RWPE2 (cell line): ENCODE results near the gene VWF.

ENCODE experiments used
- ATAC-seq: fragments of 200-7000 bp; cut with Tn5 transposase; 3 replicates; pipeline ENCODE4 v1.9.1; 2021; ENCODE audit warnings: low read depth
- DNase-seq: peaks from one replicate; pipeline ENCODE4 v3.0.0-alpha.2; 2020; ENCODE audit warnings: low spot score
- H3K27ac ChIP-seq: fragments of 450-650 bp; 2 replicates; pipeline ENCODE4 v1.5.1; 2017; ENCODE audit warnings: mild to moderate bottlenecking; ENCODE audit not compliant: poor library complexity, severe bottlenecking
- H3K27me3 ChIP-seq: fragments of 250-450 bp; sonication (Bioruptor Pico); 2 replicates; pipeline ENCODE4 v1.5.1; 2021; ENCODE audit warnings: mild to moderate bottlenecking, moderate library complexity; ENCODE audit not compliant: insufficient read depth, poor library complexity, severe bottlenecking
- H3K36me3 ChIP-seq: fragments of 250-450 bp; sonication (Bioruptor Pico); 2 replicates; pipeline ENCODE4 v1.5.1; 2020; ENCODE audit warnings: low read depth, mild to moderate bottlenecking, moderate library complexity
- H3K4me1 ChIP-seq: fragments of 250-450 bp; sonication (Bioruptor Pico); 2 replicates; pipeline ENCODE4 v1.5.1; 2021; ENCODE audit warnings: mild to moderate bottlenecking, moderate library complexity; ENCODE audit not compliant: insufficient read depth, poor library complexity, severe bottlenecking
- H3K4me3 ChIP-seq: fragments of 250-450 bp; sonication (Bioruptor Pico); 2 replicates; pipeline ENCODE4 v1.5.1; 2021; ENCODE audit warnings: mild to moderate bottlenecking, moderate library complexity; ENCODE audit not compliant: severe bottlenecking
- H3K9me3 ChIP-seq: fragments of 250-450 bp; sonication (Bioruptor Pico); 2 replicates; pipeline ENCODE4 v1.5.1; 2021; ENCODE audit warnings: mild to moderate bottlenecking, moderate library complexity; ENCODE audit not compliant: severe bottlenecking
- CTCF ChIP-seq: fragments of 450-650 bp; IDR thresholded peaks from one replicate; pipeline ENCODE4 v1.5.1; 2017; ENCODE audit warnings: mild to moderate bottlenecking, moderate library complexity; ENCODE audit not compliant: poor library complexity, severe bottlenecking

Gene VWF

DNA sequence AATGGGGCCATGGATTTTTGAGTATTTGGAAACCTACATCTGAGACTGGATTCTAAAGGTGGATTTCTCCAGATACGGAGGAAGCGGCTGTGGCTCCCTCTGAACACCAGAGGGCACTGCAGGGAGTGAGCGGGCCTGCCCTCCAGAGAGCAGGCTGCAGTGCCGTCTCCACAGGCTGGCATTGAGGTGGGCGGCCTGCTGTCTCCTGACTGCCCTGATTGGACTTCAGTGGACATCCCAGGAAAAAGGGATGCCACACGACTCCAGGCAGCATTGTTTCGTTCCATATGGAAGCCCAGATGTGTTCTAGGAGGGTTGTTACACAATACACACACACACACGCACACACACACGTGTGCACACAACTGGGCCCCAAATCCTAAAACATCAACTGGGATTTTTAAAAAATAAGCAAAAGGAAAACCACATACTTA lies 158.5 kb downstream of the VWF start:
- DNase-seq (no peak), ATAC-seq (peak; percentile 87)
- TF ChIP-seq CTCF: peak; percentile 87
- Histone ChIP-seq H3K9me3 (no peaks in the 10 kb centered on the region), H3K36me3 (no peaks in the 10 kb centered on the region), H3K27me3 (no peaks in the 10 kb centered on the region), H3K4me1 (no peaks in the 10 kb centered on the region), H3K4me3 (no peak overlapping the region), H3K27ac (no peak overlapping the region)

DNA sequence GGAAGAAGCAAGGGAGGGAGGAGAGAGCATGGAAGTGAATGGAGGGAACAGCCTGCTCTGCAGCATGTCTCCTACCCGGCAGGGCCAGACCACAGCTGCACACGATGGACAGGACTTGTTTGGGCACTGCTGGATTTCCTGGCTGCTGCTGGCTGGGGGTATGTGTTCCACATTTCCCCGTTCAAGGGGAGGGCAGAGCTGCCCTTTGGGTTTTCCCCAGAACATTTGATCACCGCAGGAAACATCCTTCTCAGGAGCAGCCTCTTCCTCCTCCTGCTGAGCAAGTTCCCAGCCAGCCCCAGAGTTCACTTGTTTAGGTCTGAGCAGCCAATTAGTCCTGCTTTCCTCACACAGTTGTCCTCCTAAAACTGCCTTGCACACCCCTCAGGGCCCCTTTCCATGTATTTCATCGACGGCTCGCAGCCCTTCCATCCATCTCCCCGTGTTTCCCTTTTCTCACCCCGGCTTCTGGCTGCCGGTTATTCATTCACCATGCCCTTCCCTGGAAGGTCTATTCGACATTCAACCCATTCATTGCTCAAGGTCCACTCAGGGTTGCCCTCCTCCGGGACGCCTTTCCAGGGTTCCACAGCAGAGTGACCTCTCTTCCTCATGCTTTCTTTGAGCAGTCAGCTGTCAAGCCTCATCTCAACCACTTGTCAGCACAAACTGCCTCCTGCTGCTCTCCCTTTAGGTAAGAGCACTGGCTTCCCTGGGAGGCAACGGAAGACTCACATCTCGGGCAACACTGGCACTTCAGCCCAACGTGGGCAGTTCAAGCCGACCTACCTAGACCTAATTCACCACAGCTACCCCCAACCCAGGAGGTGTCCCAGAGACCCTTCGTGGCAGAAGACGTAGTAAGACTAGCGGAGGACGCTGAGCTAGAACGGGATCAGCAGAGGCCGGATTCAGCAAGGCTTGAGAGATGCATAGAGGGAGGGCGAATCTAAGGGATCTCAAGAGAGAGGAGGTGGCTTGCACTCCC lies 159.3 kb downstream of the VWF start:
- Histone ChIP-seq H3K4me1 (no peaks in the 10 kb centered on the region), H3K36me3 (no peaks in the 10 kb centered on the region), H3K4me3 (no peak overlapping the region), H3K27ac (no peak overlapping the region), H3K9me3 (no peaks in the 10 kb centered on the region), H3K27me3 (no peaks in the 10 kb centered on the region)
- TF ChIP-seq CTCF: no peak
- no peak for DNase-seq
- no peak for ATAC-seq

- Histone ChIP-seq H3K4me3 (no peak overlapping the region), H3K27ac (no peak overlapping the region), H3K9me3 (no peaks in the 10 kb centered on the region), H3K4me1 (no peaks in the 10 kb centered on the region), H3K27me3 (no peaks in the 10 kb centered on the region), H3K36me3 (no peaks in the 10 kb centered on the region)
- ATAC-seq (no peak), DNase-seq (no peak)
- TF ChIP-seq CTCF: no peak
These were observed 161.0 kb downstream of the VWF start for GRCh38 chr12:5963515-5963914.

GRCh38 chr12:5960783-5961182 lies 163.7 kb downstream of the VWF start:
- Histone ChIP-seq H3K9me3 (no peaks in the 10 kb centered on the region), H3K4me3 (no peak overlapping the region), H3K36me3 (no peaks in the 10 kb centered on the region), H3K4me1 (no peaks in the 10 kb centered on the region), H3K27ac (no peak overlapping the region), H3K27me3 (no peaks in the 10 kb centered on the region)
- DNase-seq (no peak), ATAC-seq (no peak)
- TF ChIP-seq CTCF: no peak

GRCh38 chr12:5956987-5957386 lies 167.5 kb downstream of the VWF start:
- Histone ChIP-seq H3K27me3 (peaks cover 19% of the 10 kb centered on the region), H3K4me1 (no peaks in the 10 kb centered on the region), H3K4me3 (no peak overlapping the region), H3K36me3 (no peaks in the 10 kb centered on the region), H3K9me3 (no peaks in the 10 kb centered on the region), H3K27ac (no peak overlapping the region)
- ATAC-seq (no peak), DNase-seq (no peak)
- TF ChIP-seq CTCF: no peak
